Endothelial cell of umbilical vein (primary cell): ENCODE data around the gene CCDC85C. TPM values are rescaled to one million over a fixed set of nuclear protein-coding genes. Genes with fewer than 3 reads are reported as not detected.

ENCODE experiments used
- BruUV-seq: library from RNA; stranded (reverse); fragments of 400-500 nt; replicated peaks from 2 replicates; lab custom pipeline; 2021; lab: Mats Ljungman, UMichigan
- CTCF ChIA-PET: fragments of 300-600, 350-600 bp; sonication (Branson Sonifier 250); formaldehyde crosslinking; loops from one replicate; lab custom pipeline; 2021; ENCODE audit warnings: antibody characterized with exemption, inconsistent platforms; lab: Charles Lee
- POLR2A ChIA-PET: fragments of 300-600, 350-600 bp; sonication (Branson Sonifier 250); formaldehyde crosslinking; loops from one replicate; lab custom pipeline; 2021; ENCODE audit warnings: antibody characterized with exemption, inconsistent platforms; lab: Charles Lee
- DNase-seq: peaks from one replicate; pipeline ENCODE4 v3.0.0-alpha.2; 2011; ENCODE audit warnings: low read depth, low spot score
- FAIRE-seq: peaks from 2 replicates; lab custom pipeline; 2011; peaks lifted over from hg19 to GRCh38; lab: Jason Lieb, UNC
- H2AFZ ChIP-seq: 2 replicates; pipeline ENCODE4 v1.6.0; 2012; ENCODE audit warnings: low read depth, low read length, control low read depth, inconsistent platforms
- H3K27ac ChIP-seq: 2 replicates; pipeline ENCODE4 v1.5.1; 2011; ENCODE audit warnings: low read depth, mild to moderate bottlenecking, control low read depth, low read length, moderate library complexity; ENCODE audit not compliant: insufficient read depth
- H3K27me3 ChIP-seq, 2 experiments: 2 replicates each; pipeline versions ENCODE4 v1.6.0 to v1.6.1; 2011; ENCODE audit warnings: low read length in 2 of 2, mixed read lengths in 1 of 2; ENCODE audit not compliant: control insufficient read depth in 2 of 2, insufficient read depth in 2 of 2
- H3K36me3 ChIP-seq, 2 experiments: 2 replicates in 1 of 2; 3 replicates in 1 of 2; pipeline ENCODE4 v1.5.1; 2011; ENCODE audit warnings: low read length in 2 of 2, mild to moderate bottlenecking in 1 of 2, moderate library complexity in 1 of 2; ENCODE audit not compliant: control insufficient read depth in 2 of 2, insufficient read depth in 2 of 2; ENCODE audit errors: extremely low read depth in 1 of 2
- H3K4me1 ChIP-seq: 3 replicates; pipeline ENCODE4 v1.5.1; 2011; ENCODE audit warnings: mild to moderate bottlenecking, low read length; ENCODE audit not compliant: control insufficient read depth, insufficient read depth; ENCODE audit errors: extremely low read depth
- H3K4me2 ChIP-seq: 2 replicates; pipeline ENCODE4 v1.6.1; 2011; ENCODE audit warnings: low read length, control low read depth, mixed read lengths; ENCODE audit not compliant: insufficient read depth
- H3K4me3 ChIP-seq, 3 experiments: fragments of 200-600 bp in 1 of 3; sonication (generic), shearing (Covaris generic) in 1 of 3; replicated peaks in 1 of 3; 2 replicates each; pipeline ENCODE4 v1.5.1; 2011 to 2016; ENCODE audit warnings: control low read depth in 3 of 3, low read length in 3 of 3, mild to moderate bottlenecking in 2 of 3, inconsistent platforms in 1 of 3, low read depth in 1 of 3, moderate library complexity in 1 of 3; ENCODE audit not compliant: insufficient read depth in 1 of 3
- H3K79me2 ChIP-seq: 2 replicates; pipeline ENCODE4 v1.6.0; 2012; ENCODE audit warnings: low read length, inconsistent platforms; ENCODE audit not compliant: control insufficient read depth, insufficient read depth
- H3K9ac ChIP-seq: replicated peaks from 2 replicates; pipeline ENCODE3; 2011; ENCODE audit warnings: low read length, control low read depth; ENCODE audit not compliant: insufficient read depth; ENCODE audit errors: extremely low read depth
- H3K9me1 ChIP-seq: replicated peaks from 3 replicates; pipeline ENCODE4 v1.6.0; 2011; ENCODE audit warnings: mild to moderate bottlenecking, low read length; ENCODE audit not compliant: control insufficient read depth, insufficient read depth; ENCODE audit errors: extremely low read depth
- H3K9me3 ChIP-seq: replicated peaks from 2 replicates; pipeline ENCODE4 v1.5.1; 2012; ENCODE audit warnings: low read length, inconsistent platforms; ENCODE audit not compliant: control insufficient read depth, insufficient read depth
- H4K20me1 ChIP-seq: replicated peaks from 2 replicates; pipeline ENCODE3; 2011; ENCODE audit warnings: mild to moderate bottlenecking, low read length; ENCODE audit not compliant: control insufficient read depth, insufficient read depth; ENCODE audit errors: extremely low read depth
- EZH2 ChIP-seq: IDR thresholded peaks from 2 replicates; pipeline ENCODE4 v1.6.1; 2012; ENCODE audit warnings: borderline replicate concordance, low read depth, mild to moderate bottlenecking, moderate library complexity, low read length, inconsistent platforms; ENCODE audit not compliant: severe bottlenecking
- GATA2 ChIP-seq: IDR thresholded peaks from 2 replicates; pipeline ENCODE4 v1.7.0; 2011; ENCODE audit warnings: low read depth, mild to moderate bottlenecking, moderate library complexity, mixed read lengths, low read length; ENCODE audit not compliant: insufficient read length, insufficient read depth
- JUN ChIP-seq: IDR thresholded peaks from 2 replicates; pipeline ENCODE4 v1.6.1; 2011; ENCODE audit warnings: borderline replicate concordance, low read depth; ENCODE audit not compliant: insufficient read length, insufficient read depth
- MYC ChIP-seq: IDR thresholded peaks from one replicate; pipeline ENCODE4 v1.6.1; 2011; ENCODE audit warnings: mild to moderate bottlenecking, low read depth, low read length
- POLR2A ChIP-seq: IDR thresholded peaks from 2 replicates; pipeline ENCODE4 v1.6.1; 2012; ENCODE audit warnings: low read depth, mild to moderate bottlenecking, control low read depth, low read length
- POLR2AphosphoS5 ChIP-seq: IDR thresholded peaks from 2 replicates; pipeline ENCODE4 v1.6.1; 2012; ENCODE audit warnings: low read depth, mild to moderate bottlenecking, control low read depth, low read length, moderate library complexity; ENCODE audit not compliant: insufficient read depth
- dilution Hi-C: fragments of 300-500 bp; cut with MboI; formaldehyde crosslinking; loops from one replicate; pipeline ENCODE4 v1.15.0; 2019; ENCODE audit warnings: low sequenced_read_pairs; ENCODE audit not compliant: extremely low pct_ligation_motif_present
- intact Hi-C: fragments of 100-400 bp; cut with micrococcal nuclease; formaldehyde crosslinking; loops from one replicate; pipeline ENCODE4 v1.10.0; 2022
- polyA plus RNA-seq, 4 experiments: library from polyadenylated mRNA; depleted of rRNA in 3 of 4; stranded (reverse) in 3 of 4; unstranded in 1 of 4; fragments of >200 nt; gene quantifications; 2 replicates each; pipeline versions ENCODE4 v1.2.1 to v1.2.3, GENCODE V29; 2011 to 2012; ENCODE audit warnings: missing spikeins in 1 of 4
- total RNA-seq: library from RNA; stranded (reverse); gene quantifications from 2 replicates; pipeline ENCODE4 v1.2.3, GENCODE V29; 2021
- TF ChIP-seq, protein P1 (sequence below): IDR thresholded peaks from 2 replicates; pipeline ENCODE4 v1.6.1; 2011; ENCODE audit not compliant: insufficient read depth, insufficient read length

The CCDC85C gene
- total and polyA plus RNA-seq, 2 donors (not counting 3 experiments of a cell fraction or from before 2014, with no cell fraction given), result 7.5 to 17.8 TPM

DNA sequence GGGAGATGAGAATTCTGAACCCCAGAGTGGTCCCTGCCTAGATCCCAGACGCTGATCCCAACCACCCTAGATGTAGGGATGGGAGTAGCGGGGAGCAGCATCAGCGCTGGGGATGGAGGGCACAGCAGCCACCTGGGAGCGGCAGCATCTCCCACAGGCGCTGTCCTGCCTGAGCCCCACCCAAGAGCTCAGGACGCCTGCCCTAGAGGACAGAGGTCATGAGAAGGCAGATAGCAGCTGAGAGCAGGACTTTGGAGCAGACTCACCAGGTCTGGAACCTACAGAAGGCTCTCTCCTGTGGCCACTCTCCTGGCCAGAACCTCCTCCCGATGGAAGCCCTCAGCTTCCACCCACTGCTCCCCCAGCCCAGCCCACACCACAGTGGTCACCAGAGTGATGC, 7.2 kb downstream of the CCDC85C start:
- no peaks in the 10 kb centered on the region for H3K9me3 ChIP-seq
- CTCF ChIA-PET, result interaction anchor here (1.0 to 1.8 kb wide), 2 partner anchors 13 to 23 kb away, joined by 3 to 5 read pairs; no protein-coding TSS in a partner anchor
- dilution Hi-C loops, result no loop called here
- H3K9me1 ChIP-seq, result no peaks in the 10 kb centered on the region
- intact Hi-C loops, result no loop called here
- no peak overlapping the region for H3K4me2 ChIP-seq
- no peak overlapping the region for H3K9ac ChIP-seq
- POLR2A ChIA-PET, result no interaction called here
- H3K36me3 ChIP-seq, result no peaks in the 10 kb centered on the region
- no peak for FAIRE-seq
- no peak overlapping the region for H2AFZ ChIP-seq
- no peaks in the 10 kb centered on the region for H4K20me1 ChIP-seq
- no peak for DNase-seq
- H3K27ac ChIP-seq, result no peak overlapping the region
- BruUV-seq, result no TSS peak
- no peaks in the 10 kb centered on the region for H3K27me3 ChIP-seq
- no peaks in the 10 kb centered on the region for H3K79me2 ChIP-seq
- peaks cover 26% of the 10 kb centered on the region for H3K4me1 ChIP-seq
- H3K4me3 ChIP-seq, result no peak overlapping the region
- TF ChIP-seq, protein P1, sequence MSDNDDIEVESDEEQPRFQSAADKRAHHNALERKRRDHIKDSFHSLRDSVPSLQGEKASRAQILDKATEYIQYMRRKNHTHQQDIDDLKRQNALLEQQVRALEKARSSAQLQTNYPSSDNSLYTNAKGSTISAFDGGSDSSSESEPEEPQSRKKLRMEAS, result no peak
- TF ChIP-seq GATA2, result no peak
- no peak for TF ChIP-seq EZH2
- TF ChIP-seq JUN, result no peak
- TF ChIP-seq POLR2AphosphoS5, result no peak

DNA sequence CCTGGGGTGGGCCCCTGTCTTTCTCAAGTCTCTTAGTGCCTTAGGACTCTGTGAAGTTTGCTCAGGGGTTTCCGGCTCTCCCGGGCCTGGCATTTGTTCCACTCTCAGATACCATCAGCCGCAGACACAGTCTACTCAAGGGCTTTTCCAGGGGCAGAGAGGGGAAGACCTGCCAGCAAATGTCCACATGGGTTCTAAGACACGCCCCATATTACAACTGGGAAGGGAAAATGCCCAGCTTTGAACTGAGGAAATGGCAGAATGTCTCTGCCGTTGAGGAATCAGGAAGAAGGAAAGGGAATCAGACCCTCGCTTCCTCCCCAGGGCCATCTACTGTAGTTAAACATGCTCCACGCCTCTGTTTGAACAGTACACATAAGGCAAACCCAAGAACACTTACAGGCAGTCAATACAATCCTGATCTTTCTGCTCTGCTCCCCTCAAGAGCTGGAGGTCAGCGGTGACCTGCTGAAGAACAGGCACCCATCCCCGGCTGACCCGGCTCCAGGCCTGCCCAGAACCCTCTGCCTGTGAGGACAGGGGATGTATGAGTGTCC, 7.9 kb downstream of the CCDC85C start:
- intact Hi-C loops, result no loop called here
- Histone ChIP-seq H3K9ac (no peak overlapping the region), H3K79me2 (no peaks in the 10 kb centered on the region), H2AFZ (peak overlapping the region; percentile 69), H3K4me2 (peak overlapping the region; percentile 30), H3K36me3 (no peaks in the 10 kb centered on the region), H3K27ac (peak overlapping the region; percentile 18), H3K9me3 (no peaks in the 10 kb centered on the region), H3K27me3 (no peaks in the 10 kb centered on the region), H3K4me1 (peaks cover 29% of the 10 kb centered on the region), H3K4me3 (no peak overlapping the region), H3K9me1 (no peaks in the 10 kb centered on the region), H4K20me1 (no peaks in the 10 kb centered on the region)
- TF ChIP-seq POLR2A (no peak), MYC (no peak), GATA2 (peak; percentile 22)
- ChIA-PET CTCF (interaction anchor here (1.0 to 1.8 kb wide), 2 partner anchors 14 to 24 kb away, joined by 3 to 5 read pairs; no protein-coding TSS in a partner anchor), POLR2A (no interaction called here)
- BruUV-seq, result no TSS peak
- peak; percentile 73 for DNase-seq
- peak; percentile 80 for FAIRE-seq
- dilution Hi-C loops, result no loop called here
